Measurements from ENCODE around the gene SLAMF1. TPM values are rescaled to one million over a fixed set of nuclear protein-coding genes. Genes with fewer than 3 reads are reported as not detected.

Gene SLAMF1
- total RNA-seq, 4 donors from 2014 or later: 1.1 to 2.2 (median 1.7) TPM; not detected in 1

GRCh38 chr1:160626509-160627342 is 20.1 kb downstream of the SLAMF1 start:
- intact Hi-C loops (cut with DNase I): no loop called here
- H3K4me1 ChIP-seq: peaks cover 0 to 23% (median 7%) of the 10 kb centered on the region in 3 donors
- H3K36me3 ChIP-seq: no peaks in the 10 kb centered on the region
- no peaks in the 10 kb centered on the region for H3K27me3 ChIP-seq
- no peak overlapping the region for H3K4me3 ChIP-seq
- DNase-seq: no peak
- H3K9me3 ChIP-seq: no peaks in the 10 kb centered on the region
- WGBS, 2 donors: 82 to 89% methylated on average over 1 of the region's 1 CpG
- H3K27ac ChIP-seq: peak overlapping the region in 1 of 4 donors; percentile 58
- TF ChIP-seq, protein P1, sequence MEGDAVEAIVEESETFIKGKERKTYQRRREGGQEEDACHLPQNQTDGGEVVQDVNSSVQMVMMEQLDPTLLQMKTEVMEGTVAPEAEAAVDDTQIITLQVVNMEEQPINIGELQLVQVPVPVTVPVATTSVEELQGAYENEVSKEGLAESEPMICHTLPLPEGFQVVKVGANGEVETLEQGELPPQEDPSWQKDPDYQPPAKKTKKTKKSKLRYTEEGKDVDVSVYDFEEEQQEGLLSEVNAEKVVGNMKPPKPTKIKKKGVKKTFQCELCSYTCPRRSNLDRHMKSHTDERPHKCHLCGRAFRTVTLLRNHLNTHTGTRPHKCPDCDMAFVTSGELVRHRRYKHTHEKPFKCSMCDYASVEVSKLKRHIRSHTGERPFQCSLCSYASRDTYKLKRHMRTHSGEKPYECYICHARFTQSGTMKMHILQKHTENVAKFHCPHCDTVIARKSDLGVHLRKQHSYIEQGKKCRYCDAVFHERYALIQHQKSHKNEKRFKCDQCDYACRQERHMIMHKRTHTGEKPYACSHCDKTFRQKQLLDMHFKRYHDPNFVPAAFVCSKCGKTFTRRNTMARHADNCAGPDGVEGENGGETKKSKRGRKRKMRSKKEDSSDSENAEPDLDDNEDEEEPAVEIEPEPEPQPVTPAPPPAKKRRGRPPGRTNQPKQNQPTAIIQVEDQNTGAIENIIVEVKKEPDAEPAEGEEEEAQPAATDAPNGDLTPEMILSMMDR (IDR thresholded peaks at IDR 0.05): no peak
- no peak for TF ChIP-seq POLR2A (IDR thresholded peaks at IDR 0.05)

- H3K27ac ChIP-seq: peak overlapping the region in 1 of 4 donors; percentile 52
- intact Hi-C loops (cut with DNase I): no loop called here
- no peak for TF ChIP-seq POLR2A (IDR thresholded peaks at IDR 0.05)
- TF ChIP-seq, protein P1 (IDR thresholded peaks at IDR 0.05): no peak
- no peaks in the 10 kb centered on the region for H3K9me3 ChIP-seq
- DNase-seq: no peak
- WGBS, 2 donors: 69 to 78% methylated on average over 9 to 10 of the region's 10 CpGs
- H3K36me3 ChIP-seq: no peaks in the 10 kb centered on the region
- H3K4me1 ChIP-seq: peaks cover 0 to 21% (median 7%) of the 10 kb centered on the region in 3 donors
- H3K27me3 ChIP-seq: no peaks in the 10 kb centered on the region
- no peak overlapping the region for H3K4me3 ChIP-seq
Measured at GRCh38 chr1:160625725-160626498, 20.9 kb downstream of the SLAMF1 start.

- Histone ChIP-seq H3K4me3 (no peak overlapping the region), H3K27ac (peak overlapping the region in 1 of 4 donors; percentile 52), H3K27me3 (no peaks in the 10 kb centered on the region), H3K9me3 (no peaks in the 10 kb centered on the region), H3K4me1 (peaks cover 0 to 15% (median 7%) of the 10 kb centered on the region in 3 donors), H3K36me3 (no peaks in the 10 kb centered on the region)
- WGBS, 2 donors: 35 to 69% methylated on average over 1 of the region's 1 CpG
- DNase-seq: no peak
- TF ChIP-seq POLR2A (IDR thresholded peaks at IDR 0.05): no peak
- TF ChIP-seq, protein P1 (IDR thresholded peaks at IDR 0.05): no peak
- intact Hi-C loops (cut with DNase I): no loop called here
Measured at GRCh38 chr1:160625321-160625720, 21.5 kb downstream of the SLAMF1 start.

GRCh38 chr1:160624464-160624863 is 22.4 kb downstream of the SLAMF1 start:
- Histone ChIP-seq H3K4me1 (peaks cover 0 to 6% (median 1%) of the 10 kb centered on the region in 3 donors), H3K9me3 (no peaks in the 10 kb centered on the region), H3K27ac (no peak overlapping the region), H3K4me3 (no peak overlapping the region), H3K36me3 (no peaks in the 10 kb centered on the region), H3K27me3 (no peaks in the 10 kb centered on the region)
- 63 to 66% methylated on average over 3 of the region's 3 CpGs for WGBS, 2 donors
- intact Hi-C loops (cut with DNase I): no loop called here
- TF ChIP-seq, protein P1 (IDR thresholded peaks at IDR 0.05): no peak
- TF ChIP-seq POLR2A (IDR thresholded peaks at IDR 0.05): no peak
- DNase-seq: no peak

DNA sequence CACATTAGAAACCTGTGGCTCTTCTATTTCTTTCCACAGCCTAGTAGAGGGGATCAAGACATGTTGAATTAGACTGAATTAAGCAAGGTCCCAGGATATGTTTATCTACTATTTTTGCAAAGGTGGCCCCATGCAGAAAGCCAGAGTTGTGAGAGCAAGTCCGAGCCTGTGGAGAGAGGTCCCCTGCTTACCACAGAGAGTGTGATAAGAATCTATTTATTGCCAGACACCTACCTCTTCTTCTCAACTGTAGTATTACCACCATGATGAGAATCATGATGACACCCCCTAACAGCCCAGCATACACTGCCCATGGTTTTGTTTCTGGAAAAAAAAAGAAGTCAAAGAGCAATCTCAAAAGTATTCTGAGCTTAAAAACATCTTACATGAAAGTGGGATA is 23.0 kb downstream of the SLAMF1 start:
- H3K27me3 ChIP-seq: no peaks in the 10 kb centered on the region
- intact Hi-C loops (cut with DNase I): no loop called here
- H3K27ac ChIP-seq: peak overlapping the region in 1 of 4 donors; percentile 14
- WGBS, 2 donors: 36 to 62% methylated on average over 1 of the region's 1 CpG
- no peak for DNase-seq
- TF ChIP-seq, protein P1 (IDR thresholded peaks at IDR 0.05): no peak
- no peak for TF ChIP-seq POLR2A (IDR thresholded peaks at IDR 0.05)
- H3K36me3 ChIP-seq: no peaks in the 10 kb centered on the region
- H3K9me3 ChIP-seq: no peaks in the 10 kb centered on the region
- H3K4me1 ChIP-seq: peaks cover 0 to 3% (median 0%) of the 10 kb centered on the region in 3 donors
- no peak overlapping the region for H3K4me3 ChIP-seq
